GM12874 (cell line): Measurements from ENCODE around the gene TLR3.

ENCODE experiments used
- CTCF ChIP-seq: IDR thresholded peaks from 2 replicates; pipeline ENCODE4 v1.5.1; 2011; ENCODE audit warnings: low read depth, mild to moderate bottlenecking, control low read depth, low read length, moderate library complexity; ENCODE audit not compliant: insufficient read depth

The TLR3 gene

GRCh38 chr4:186116697-186117096, 47.7 kb downstream of the TLR3 start:
- TF ChIP-seq CTCF: no peak

GRCh38 chr4:186118582-186118981, 49.6 kb downstream of the TLR3 start:
- TF ChIP-seq CTCF: no peak

- no peak for TF ChIP-seq CTCF
Observed at GRCh38 chr4:186121057-186121456, 52.1 kb downstream of the TLR3 start.

GRCh38 chr4:186128842-186129241, 59.9 kb downstream of the TLR3 start:
- TF ChIP-seq CTCF: no peak

- no peak for TF ChIP-seq CTCF
Observed at GRCh38 chr4:186131935-186132334, 63.0 kb downstream of the TLR3 start.

GRCh38 chr4:186132577-186133242, 63.8 kb downstream of the TLR3 start:
- 0 out of 2 replicates have a peak, but pooled peaks have one; percentile 21 for TF ChIP-seq CTCF

- no peak for TF ChIP-seq CTCF
Observed at GRCh38 chr4:186134257-186134656, 65.3 kb downstream of the TLR3 start.
